Neural cell (in vitro differentiated cells): ENCODE results near the gene SRP14. TPM values are rescaled to one million over a fixed set of nuclear protein-coding genes. Genes with fewer than 3 reads are reported as not detected.

Experiments used
- H2AFZ ChIP-seq: fragments of 200-600, 300-800 bp; sonication (generic), shearing (Covaris generic); 2 replicates; pipeline ENCODE4 v1.6.0; 2014; ENCODE audit warnings: low read depth, mild to moderate bottlenecking, antibody characterized with exemption, low read length, moderate library complexity
- H3F3A ChIP-seq: fragments of 200-600 bp; shearing (Covaris generic); 2 replicates; pipeline ENCODE4 v1.6.1; 2016; ENCODE audit warnings: mild to moderate bottlenecking, moderate library complexity, mixed read lengths, antibody characterized with exemption, low read length; ENCODE audit not compliant: insufficient read depth, poor library complexity, severe bottlenecking
- H3K27ac ChIP-seq: fragments of 200-600, 300-800 bp; sonication (generic), shearing (Covaris generic); 2 replicates; pipeline ENCODE4 v1.5.1; 2014; ENCODE audit warnings: mild to moderate bottlenecking, low read length, moderate library complexity
- H3K27me3 ChIP-seq: fragments of 300-800, 200-600 bp; sonication (generic), shearing (Covaris generic); 2 replicates; pipeline ENCODE4 v1.6.0; 2014; ENCODE audit warnings: mild to moderate bottlenecking, low read depth, low read length, moderate library complexity; ENCODE audit not compliant: insufficient read depth
- H3K36me3 ChIP-seq: fragments of 300-800, 200-600 bp; sonication (generic), shearing (Covaris generic); 2 replicates; pipeline ENCODE4 v1.5.1; 2014; ENCODE audit warnings: mild to moderate bottlenecking, antibody characterized with exemption, low read length, moderate library complexity; ENCODE audit not compliant: insufficient read depth
- H3K4me2 ChIP-seq: fragments of 300-800, 200-600 bp; sonication (generic), shearing (Covaris generic); 2 replicates; pipeline ENCODE4 v1.6.0; 2014; ENCODE audit warnings: mild to moderate bottlenecking, low read length
- H3K4me3 ChIP-seq: fragments of 300-800, 200-600 bp; sonication (generic), shearing (Covaris generic); 2 replicates; pipeline ENCODE4 v1.5.1; 2014; ENCODE audit warnings: mild to moderate bottlenecking, low read length, moderate library complexity
- H3K79me2 ChIP-seq: fragments of 200-600 bp; shearing (Covaris generic); replicated peaks from 2 replicates; pipeline ENCODE4 v1.6.0; 2014; ENCODE audit warnings: mild to moderate bottlenecking, low read length, moderate library complexity; ENCODE audit not compliant: insufficient read depth
- H3K9ac ChIP-seq: fragments of 300-800, 200-600 bp; sonication (generic), shearing (Covaris generic); 2 replicates; pipeline ENCODE4 v1.6.1; 2016; ENCODE audit warnings: mild to moderate bottlenecking, low read length, mixed read lengths
- H3K9me2 ChIP-seq: fragments of 200-600 bp; shearing (Covaris generic); 2 replicates; pipeline ENCODE4 v1.6.1; 2016; ENCODE audit warnings: mild to moderate bottlenecking, low read length, mixed read lengths; ENCODE audit not compliant: insufficient read depth
- H3K9me3 ChIP-seq: fragments of 200-600, 300-800 bp; sonication (generic), shearing (Covaris generic); 2 replicates; pipeline ENCODE4 v1.6.1; 2016; ENCODE audit warnings: mild to moderate bottlenecking, mixed run types, low read length, moderate library complexity, mixed read lengths
- H4K20me1 ChIP-seq: fragments of 200-600 bp; shearing (Covaris generic); 2 replicates; pipeline ENCODE4 v1.6.1; 2016; ENCODE audit warnings: mild to moderate bottlenecking, mixed run types; ENCODE audit not compliant: insufficient read depth
- EP300 ChIP-seq: fragments of 450-650 bp; conservative IDR thresholded peaks from 2 replicates; pipeline ENCODE4 v1.6.1; 2014; ENCODE audit warnings: antibody characterized with exemption, mild to moderate bottlenecking, moderate library complexity; ENCODE audit not compliant: poor library complexity, severe bottlenecking
- MXI1 ChIP-seq: fragments of 450-650 bp; conservative IDR thresholded peaks from 2 replicates; pipeline ENCODE4 v1.6.1; 2014; ENCODE audit warnings: antibody characterized with exemption, mild to moderate bottlenecking; ENCODE audit not compliant: poor library complexity, severe bottlenecking
- POLR2AphosphoS5 ChIP-seq: IDR thresholded peaks from 2 replicates; pipeline ENCODE4 v1.6.1; 2012
- RAD21 ChIP-seq: fragments of 450-650 bp; conservative IDR thresholded peaks from 2 replicates; pipeline ENCODE4 v1.6.1; 2014; ENCODE audit warnings: antibody characterized with exemption, mild to moderate bottlenecking, moderate library complexity
- SMC3 ChIP-seq: fragments of 450-650 bp; conservative IDR thresholded peaks from 2 replicates; pipeline ENCODE4 v1.6.1; 2014; ENCODE audit warnings: antibody characterized with exemption, mild to moderate bottlenecking, moderate library complexity; ENCODE audit not compliant: poor library complexity
- TAF1 ChIP-seq: IDR thresholded peaks from 2 replicates; pipeline ENCODE4 v1.6.1; 2012; ENCODE audit warnings: low read depth
- polyA plus RNA-seq: library from polyadenylated mRNA; depleted of rRNA; stranded (reverse); fragments of >200 nt; gene quantifications from 2 replicates; pipeline ENCODE4 v1.2.3, GENCODE V29; 2014
- TF ChIP-seq, protein P1 (sequence below): fragments of 450-650 bp; IDR thresholded peaks from 2 replicates; pipeline ENCODE4 v1.5.1; 2014; ENCODE audit warnings: antibody characterized with exemption, mild to moderate bottlenecking, moderate library complexity; ENCODE audit not compliant: poor library complexity, severe bottlenecking
- TF ChIP-seq, protein P2 (sequence below): IDR thresholded peaks from 2 replicates; pipeline ENCODE4 v1.6.1; 2012; ENCODE audit warnings: borderline replicate concordance

SRP14 gene
- polyA plus RNA-seq, 1 donor from 2014 or later, result 490 TPM

DNA sequence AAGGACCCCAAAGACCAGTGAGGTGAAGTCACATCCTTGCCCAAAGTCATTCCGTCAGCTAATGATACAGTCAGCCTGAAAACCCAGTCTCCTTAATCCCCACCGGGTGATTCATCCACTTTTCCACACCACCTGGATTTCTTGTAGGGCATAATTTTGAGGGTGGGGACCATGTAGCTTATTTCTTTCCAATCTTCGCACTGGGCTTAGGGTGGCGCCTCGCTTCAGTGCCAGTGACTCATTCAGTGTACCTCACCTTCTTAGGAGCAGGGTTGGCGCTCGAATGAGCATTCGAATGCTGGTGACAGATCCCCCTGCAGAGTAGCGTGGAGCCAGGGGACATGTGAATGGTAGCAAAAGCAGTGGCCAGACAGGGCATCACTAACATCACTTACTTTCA, 45.7 kb upstream of the SRP14 start:
- H2AFZ ChIP-seq, result no peak overlapping the region
- H3K36me3 ChIP-seq, result no peaks in the 10 kb centered on the region
- H3K27me3 ChIP-seq, result no peaks in the 10 kb centered on the region
- no peaks in the 10 kb centered on the region for H4K20me1 ChIP-seq
- H3K27ac ChIP-seq, result no peak overlapping the region
- H3K9me2 ChIP-seq, result no peaks in the 10 kb centered on the region
- TF ChIP-seq EP300 (no peak), TAF1 (no peak), SMC3 (no peak), MXI1 (no peak), RAD21 (no peak)
- TF ChIP-seq, protein P1, sequence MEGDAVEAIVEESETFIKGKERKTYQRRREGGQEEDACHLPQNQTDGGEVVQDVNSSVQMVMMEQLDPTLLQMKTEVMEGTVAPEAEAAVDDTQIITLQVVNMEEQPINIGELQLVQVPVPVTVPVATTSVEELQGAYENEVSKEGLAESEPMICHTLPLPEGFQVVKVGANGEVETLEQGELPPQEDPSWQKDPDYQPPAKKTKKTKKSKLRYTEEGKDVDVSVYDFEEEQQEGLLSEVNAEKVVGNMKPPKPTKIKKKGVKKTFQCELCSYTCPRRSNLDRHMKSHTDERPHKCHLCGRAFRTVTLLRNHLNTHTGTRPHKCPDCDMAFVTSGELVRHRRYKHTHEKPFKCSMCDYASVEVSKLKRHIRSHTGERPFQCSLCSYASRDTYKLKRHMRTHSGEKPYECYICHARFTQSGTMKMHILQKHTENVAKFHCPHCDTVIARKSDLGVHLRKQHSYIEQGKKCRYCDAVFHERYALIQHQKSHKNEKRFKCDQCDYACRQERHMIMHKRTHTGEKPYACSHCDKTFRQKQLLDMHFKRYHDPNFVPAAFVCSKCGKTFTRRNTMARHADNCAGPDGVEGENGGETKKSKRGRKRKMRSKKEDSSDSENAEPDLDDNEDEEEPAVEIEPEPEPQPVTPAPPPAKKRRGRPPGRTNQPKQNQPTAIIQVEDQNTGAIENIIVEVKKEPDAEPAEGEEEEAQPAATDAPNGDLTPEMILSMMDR, result no peak
- TF ChIP-seq, protein P2, sequence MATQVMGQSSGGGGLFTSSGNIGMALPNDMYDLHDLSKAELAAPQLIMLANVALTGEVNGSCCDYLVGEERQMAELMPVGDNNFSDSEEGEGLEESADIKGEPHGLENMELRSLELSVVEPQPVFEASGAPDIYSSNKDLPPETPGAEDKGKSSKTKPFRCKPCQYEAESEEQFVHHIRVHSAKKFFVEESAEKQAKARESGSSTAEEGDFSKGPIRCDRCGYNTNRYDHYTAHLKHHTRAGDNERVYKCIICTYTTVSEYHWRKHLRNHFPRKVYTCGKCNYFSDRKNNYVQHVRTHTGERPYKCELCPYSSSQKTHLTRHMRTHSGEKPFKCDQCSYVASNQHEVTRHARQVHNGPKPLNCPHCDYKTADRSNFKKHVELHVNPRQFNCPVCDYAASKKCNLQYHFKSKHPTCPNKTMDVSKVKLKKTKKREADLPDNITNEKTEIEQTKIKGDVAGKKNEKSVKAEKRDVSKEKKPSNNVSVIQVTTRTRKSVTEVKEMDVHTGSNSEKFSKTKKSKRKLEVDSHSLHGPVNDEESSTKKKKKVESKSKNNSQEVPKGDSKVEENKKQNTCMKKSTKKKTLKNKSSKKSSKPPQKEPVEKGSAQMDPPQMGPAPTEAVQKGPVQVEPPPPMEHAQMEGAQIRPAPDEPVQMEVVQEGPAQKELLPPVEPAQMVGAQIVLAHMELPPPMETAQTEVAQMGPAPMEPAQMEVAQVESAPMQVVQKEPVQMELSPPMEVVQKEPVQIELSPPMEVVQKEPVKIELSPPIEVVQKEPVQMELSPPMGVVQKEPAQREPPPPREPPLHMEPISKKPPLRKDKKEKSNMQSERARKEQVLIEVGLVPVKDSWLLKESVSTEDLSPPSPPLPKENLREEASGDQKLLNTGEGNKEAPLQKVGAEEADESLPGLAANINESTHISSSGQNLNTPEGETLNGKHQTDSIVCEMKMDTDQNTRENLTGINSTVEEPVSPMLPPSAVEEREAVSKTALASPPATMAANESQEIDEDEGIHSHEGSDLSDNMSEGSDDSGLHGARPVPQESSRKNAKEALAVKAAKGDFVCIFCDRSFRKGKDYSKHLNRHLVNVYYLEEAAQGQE, result no peak
- H3K4me3 ChIP-seq, result no peak overlapping the region
- H3K79me2 ChIP-seq, result no peaks in the 10 kb centered on the region
- H3K9me3 ChIP-seq, result no peaks in the 10 kb centered on the region
- no peak overlapping the region for H3K9ac ChIP-seq
- no peak overlapping the region for H3K4me2 ChIP-seq
- H3F3A ChIP-seq, result no peaks in the 10 kb centered on the region

DNA sequence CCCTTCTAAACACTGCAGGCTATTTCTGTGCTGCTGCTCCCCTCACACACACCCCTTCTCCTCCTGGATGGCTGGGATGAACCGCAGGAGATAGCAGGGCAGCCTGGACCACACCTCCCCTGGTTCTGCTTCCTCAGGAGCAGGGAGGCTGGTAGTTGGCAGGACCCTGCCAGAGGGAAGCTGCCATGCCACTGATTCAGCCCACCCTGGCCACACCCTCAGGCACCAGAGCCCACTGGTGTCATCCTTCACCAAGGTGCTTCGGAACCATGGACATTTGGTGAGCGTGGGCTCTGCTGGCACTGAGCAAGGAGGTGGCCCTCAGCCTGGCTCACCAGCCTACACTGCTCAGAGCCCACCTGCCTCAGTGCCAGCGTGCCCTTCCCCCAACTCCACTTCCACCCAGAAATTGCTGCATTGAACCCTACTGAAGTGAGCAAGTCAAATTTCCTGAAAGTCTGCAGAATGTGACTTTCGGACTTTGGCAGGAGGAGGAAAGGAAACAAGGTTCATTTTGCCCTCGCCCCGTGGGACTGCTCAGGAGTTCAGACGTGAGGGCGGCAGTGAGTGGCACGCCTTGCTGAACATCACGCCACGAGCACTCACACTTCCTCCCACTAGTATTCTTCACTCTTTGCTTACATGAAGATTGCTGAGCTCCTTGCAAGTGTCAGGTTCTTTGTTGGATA, 43.4 kb upstream of the SRP14 start:
- no peaks in the 10 kb centered on the region for H3K79me2 ChIP-seq
- H3K9me3 ChIP-seq, result no peaks in the 10 kb centered on the region
- H4K20me1 ChIP-seq, result no peaks in the 10 kb centered on the region
- H3K27ac ChIP-seq, result no peak overlapping the region
- H3F3A ChIP-seq, result no peaks in the 10 kb centered on the region
- no peak overlapping the region for H2AFZ ChIP-seq
- TF ChIP-seq TAF1 (no peak), MXI1 (no peak), EP300 (no peak), POLR2AphosphoS5 (no peak), SMC3 (no peak), RAD21 (no peak)
- TF ChIP-seq, protein P2, result no peak
- TF ChIP-seq, protein P1, result no peak
- H3K4me3 ChIP-seq, result peak overlapping the region; percentile 52
- peak overlapping the region; percentile 16 for H3K9ac ChIP-seq
- no peaks in the 10 kb centered on the region for H3K36me3 ChIP-seq
- H3K4me2 ChIP-seq, result no peak overlapping the region
- no peaks in the 10 kb centered on the region for H3K9me2 ChIP-seq
- H3K27me3 ChIP-seq, result no peaks in the 10 kb centered on the region
